ENCODE data around the gene KRTAP4-11. TPM values are rescaled to one million over a fixed set of nuclear protein-coding genes. Genes with fewer than 3 reads are reported as not detected.

The KRTAP4-11 gene
- total RNA-seq: not detected in 2 replicates

DNA sequence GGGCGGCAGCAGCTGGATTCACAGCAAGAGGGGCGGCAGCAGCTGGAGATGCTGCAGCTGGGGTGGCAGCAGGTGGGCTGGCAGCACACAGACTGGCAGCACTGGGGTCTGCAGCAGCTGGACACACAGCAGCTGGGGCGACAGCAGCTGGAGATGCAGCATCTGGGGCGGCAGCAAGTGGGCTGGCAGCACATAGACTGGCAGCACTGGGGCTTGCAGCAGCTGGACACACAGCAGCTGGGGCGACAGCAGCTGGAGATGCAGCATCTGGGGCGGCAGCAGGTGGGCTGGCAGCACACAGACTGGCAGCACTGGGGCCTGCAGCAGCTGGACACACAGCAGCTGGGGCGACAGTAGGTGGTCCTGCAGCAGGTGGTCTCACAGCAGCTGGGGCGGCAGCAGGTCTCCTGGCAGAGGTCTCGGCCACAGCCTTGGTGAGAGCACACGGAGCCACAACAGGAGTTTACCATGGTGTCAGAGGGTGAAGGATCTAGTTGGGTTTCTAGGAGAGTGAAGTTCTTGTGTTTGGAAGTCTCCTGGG lies at the start of gene KRTAP4-11:
KRTAP4-11 (minus strand) TSS at position 528 of the 541 bp plus-strand sequence; CDS start at position 470, 58 bp downstream.

DNA sequence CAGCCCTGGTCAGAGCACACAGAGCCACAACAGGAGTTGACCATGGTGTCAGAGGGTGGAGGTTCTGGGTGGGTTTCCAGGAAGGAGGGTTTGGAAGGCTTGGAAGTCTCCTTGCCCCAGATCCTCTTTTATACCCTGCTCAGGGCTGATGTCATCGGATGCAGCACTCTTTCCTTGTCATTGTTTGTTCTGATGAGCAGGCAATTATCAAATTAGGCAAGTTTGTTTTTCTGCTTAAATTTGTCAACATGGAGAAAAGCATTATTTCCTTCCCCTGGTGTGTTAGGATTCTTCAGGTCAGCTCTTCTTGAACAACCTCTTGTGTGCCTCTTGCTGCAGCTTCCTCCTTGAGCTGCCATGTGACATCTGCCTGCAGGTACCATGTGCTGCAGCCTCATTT lies 42.5 kb upstream of the KRTAP4-11 start, which contains the start of gene KRTAP4-4:
KRTAP4-4 (minus strand) TSS at position 101 of the 400 bp plus-strand sequence; CDS start at position 44, 57 bp downstream.

DNA sequence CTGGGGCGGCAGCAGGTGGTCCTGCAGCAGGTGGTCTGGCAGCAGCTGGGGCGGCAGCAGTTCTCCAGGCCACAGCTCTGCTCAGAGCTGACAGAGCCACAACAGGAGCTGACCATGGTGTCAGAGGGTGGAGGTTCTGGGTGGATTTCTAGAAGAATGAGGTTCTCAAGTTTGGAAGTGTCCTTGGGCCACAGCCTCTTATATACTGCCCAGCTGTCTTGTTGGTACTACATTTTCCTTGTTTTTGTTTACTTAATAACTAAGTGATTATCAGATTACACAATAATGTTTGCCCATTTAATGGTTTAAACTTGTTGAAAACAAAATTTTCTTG lies 31.4 kb upstream of the KRTAP4-11 start, which contains the start of gene KRTAP4-5:
KRTAP4-5 (minus strand) TSS at position 174 of the 334 bp plus-strand sequence; CDS start at position 116, 58 bp downstream.

DNA sequence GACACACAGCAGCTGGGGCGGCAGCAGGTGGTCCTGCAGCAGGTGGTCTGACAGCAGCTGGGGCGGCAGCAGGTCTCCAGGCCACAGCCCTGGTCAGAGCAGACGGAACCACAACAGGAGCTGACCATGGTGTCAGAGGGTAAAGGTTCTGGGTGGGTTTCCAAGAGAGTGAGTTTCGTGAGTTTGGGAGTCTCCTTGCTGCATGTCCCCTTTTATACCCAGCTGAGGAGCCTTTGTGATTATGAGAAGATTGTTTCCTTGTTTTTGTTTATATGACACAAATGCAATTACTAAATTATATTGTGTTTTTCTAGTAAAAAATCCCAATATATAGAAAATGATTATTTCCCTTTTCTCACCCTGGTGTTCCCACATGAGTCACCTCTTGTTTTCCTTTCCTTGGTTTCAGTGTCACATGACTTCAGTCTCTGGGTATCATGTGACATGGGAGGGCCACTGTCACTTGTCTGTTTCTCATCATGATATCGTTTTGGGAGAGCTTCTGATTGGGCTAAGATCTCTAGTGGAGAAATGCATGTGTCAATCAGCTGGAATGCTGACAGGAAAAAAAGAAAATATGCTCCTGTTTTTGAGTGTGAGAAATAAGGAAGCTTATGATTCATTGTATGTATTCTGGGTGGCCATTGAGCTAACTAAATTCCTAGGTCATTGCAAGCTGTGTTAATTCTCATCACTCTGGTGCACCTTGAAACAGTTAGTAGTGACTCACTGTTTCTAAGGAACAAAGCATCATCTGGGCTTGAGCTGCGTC lies 22.4 kb upstream of the KRTAP4-11 start, which contains the start of gene KRTAP4-6:
KRTAP4-6 (minus strand) TSS at position 185 of the 772 bp plus-strand sequence; CDS start at position 128, 57 bp downstream.

DNA sequence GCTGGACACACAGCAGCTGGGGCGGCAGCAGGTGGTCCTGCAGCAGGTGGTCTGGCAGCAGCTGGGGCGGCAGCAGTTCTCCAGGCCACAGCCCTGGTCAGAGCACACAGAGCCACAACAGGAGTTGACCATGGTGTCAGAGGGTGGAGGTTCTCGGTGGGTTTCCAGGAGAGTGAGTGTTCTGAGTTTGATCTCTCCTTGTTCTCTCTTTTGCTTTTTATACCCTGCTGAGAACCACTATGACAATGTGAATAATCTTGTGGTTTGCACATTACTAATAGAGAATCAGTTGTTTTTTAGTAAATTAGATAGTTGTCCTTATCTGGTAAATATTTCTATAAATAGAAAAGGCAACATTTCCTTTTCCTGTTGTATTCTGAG lies 5.8 kb upstream of the KRTAP4-11 start, which contains the start of gene KRTAP4-12:
KRTAP4-12 (minus strand) TSS at position 192 of the 381 bp plus-strand sequence; CDS start at position 132, 60 bp downstream.

DNA sequence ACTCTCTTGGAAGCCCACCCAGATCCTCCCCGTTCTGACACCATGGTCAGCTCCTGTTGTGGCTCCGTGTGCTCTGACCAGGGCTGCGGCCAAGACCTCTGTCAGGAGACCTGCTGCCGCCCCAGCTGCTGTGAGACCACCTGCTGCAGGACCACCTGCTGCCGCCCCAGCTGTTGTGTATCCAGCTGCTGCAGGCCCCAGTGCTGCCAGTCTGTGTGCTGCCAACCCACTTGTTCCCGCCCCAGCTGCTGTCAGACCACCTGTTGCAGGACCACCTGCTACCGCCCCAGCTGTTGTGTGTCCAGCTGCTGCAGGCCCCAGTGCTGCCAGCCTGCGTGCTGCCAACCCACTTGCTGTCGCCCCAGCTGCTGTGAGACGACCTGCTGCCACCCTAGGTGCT lies 12.8 kb downstream of the KRTAP4-11 start, which contains the start of gene KRTAP4-9:
KRTAP4-9 (plus strand) TSS at position 43 of the 400 bp plus-strand sequence; CDS start at position 43, 0 bp downstream.

DNA sequence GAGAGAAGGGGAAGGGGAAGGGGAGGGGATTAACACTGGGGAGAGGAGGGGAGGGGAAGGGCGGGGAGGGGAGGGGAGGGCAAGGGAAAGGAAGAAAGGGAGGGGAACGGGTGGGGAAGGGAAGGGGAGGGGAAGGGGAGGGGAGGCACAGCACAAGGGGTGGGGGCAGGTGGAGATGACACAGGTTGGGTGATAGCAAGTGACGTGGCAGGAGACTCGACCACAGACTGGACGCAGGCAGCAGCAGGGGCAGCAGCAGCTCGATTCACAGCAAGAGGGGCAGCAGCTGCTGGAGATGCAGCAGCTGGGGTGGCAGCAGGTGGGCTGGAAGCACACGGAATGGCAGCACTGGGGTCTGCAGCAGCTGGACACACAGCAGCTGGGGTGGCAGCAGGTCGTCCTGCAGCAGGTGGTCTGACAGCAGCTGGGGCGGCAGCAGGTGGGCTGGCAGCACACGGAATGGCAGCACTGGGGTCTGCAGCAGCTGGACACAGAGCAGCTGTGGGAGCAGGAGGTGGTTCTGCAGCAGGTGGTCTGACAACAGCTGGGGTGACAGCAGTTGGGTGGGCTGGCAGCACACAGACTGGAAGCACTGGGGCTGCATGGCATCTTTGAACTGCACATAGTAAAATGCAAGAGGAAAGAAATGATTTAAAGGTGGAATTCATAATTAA lies 16.4 kb downstream of the KRTAP4-11 start, which contains the start of gene KRTAP4-16:
KRTAP4-16 (minus strand) TSS at position 624 of the 674 bp plus-strand sequence; CDS start at position 624, 0 bp downstream.

DNA sequence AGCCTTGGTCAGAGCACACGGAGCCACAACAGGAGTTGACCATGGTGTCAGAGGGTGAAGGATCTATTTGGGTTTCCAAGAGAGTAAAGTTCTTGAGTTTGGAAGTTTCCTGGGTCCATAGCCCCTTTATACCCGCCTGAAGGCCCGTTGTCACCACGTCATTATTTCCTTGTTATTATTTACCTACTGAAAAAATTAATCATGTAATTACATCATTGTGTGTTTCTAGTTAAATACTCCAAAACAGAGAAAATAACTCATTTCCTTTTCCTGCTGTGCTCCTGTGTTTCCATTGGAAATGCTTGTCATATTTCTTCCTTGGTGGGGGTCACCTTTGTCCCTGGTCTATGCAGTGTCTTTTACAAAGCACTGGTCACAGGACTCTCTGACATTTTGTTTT lies 20.1 kb downstream of the KRTAP4-11 start, which contains the start of gene KRTAP4-8:
KRTAP4-8 (minus strand) TSS at position 101 of the 400 bp plus-strand sequence; CDS start at position 43, 58 bp downstream.

DNA sequence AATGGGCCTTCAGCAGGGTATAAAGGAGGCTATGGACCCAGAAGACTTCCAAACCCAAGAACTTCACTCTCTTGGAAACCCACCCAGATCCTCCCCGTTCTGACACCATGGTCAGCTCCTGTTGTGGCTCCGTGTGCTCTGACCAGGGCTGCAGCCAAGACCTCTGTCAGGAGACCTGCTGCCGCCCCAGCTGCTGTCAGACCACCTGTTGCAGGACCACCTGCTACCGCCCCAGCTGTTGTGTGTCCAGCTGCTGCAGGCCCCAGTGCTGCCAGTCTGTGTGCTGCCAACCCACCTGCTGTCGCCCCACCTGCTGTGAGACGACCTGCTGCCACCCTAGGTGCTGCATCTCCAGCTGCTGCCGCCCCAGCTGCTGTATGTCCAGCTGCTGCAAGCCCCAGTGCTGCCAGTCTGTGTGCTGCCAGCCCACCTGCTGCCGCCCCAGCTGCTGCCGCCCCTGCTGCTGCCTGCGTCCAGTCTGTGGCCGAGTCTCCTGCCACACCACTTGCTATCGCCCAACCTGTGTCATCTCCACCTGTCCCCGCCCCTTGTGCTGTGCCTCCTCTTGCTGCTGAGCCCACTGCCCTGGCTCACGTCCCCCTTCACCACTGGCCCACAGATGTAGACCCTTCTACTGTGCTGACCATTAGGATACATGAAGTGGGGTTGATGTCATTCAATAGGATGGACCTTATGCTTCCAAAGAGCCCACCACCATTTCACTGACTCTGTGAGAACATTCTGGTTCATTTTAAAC lies 33.9 kb downstream of the KRTAP4-11 start, which contains the start of gene KRTAP4-7:
KRTAP4-7 (plus strand) TSS at position 51 of the 757 bp plus-strand sequence; CDS start at position 108, 57 bp downstream.

Other genes with a start within 250 kb of the KRTAP4-11 start
- not detected in 2 replicates for gene KRT20, start 233.1 kb downstream of the KRTAP4-11 start, total RNA-seq
- gene KRT23, start 180.7 kb downstream of the KRTAP4-11 start, total RNA-seq: not detected in 2 replicates
- not detected in 2 replicates for gene KRT39, start 151.4 kb downstream of the KRTAP4-11 start, total RNA-seq
- not detected in 2 replicates for gene KRT40, start 134.0 kb downstream of the KRTAP4-11 start, total RNA-seq
- not detected in 2 replicates for gene KRTAP3-3, start 124.2 kb downstream of the KRTAP4-11 start, total RNA-seq
- not detected in 2 replicates for gene KRTAP3-2, start 118.5 kb downstream of the KRTAP4-11 start, total RNA-seq
- not detected in 2 replicates for gene KRTAP3-1, start 109.2 kb downstream of the KRTAP4-11 start, total RNA-seq
- not detected in 2 replicates for gene KRTAP1-5, start 91.2 kb downstream of the KRTAP4-11 start, total RNA-seq
- not detected in 2 replicates for gene KRTAP1-4, start 88.2 kb downstream of the KRTAP4-11 start, total RNA-seq
- not detected in 2 replicates for gene KRTAP1-3, start 83.5 kb downstream of the KRTAP4-11 start, total RNA-seq
- not detected in 2 replicates for gene KRTAP1-1, start 76.9 kb downstream of the KRTAP4-11 start, total RNA-seq
- gene KRTAP2-1, start 71.1 kb downstream of the KRTAP4-11 start, total RNA-seq: not detected in 2 replicates
- gene KRTAP2-2, start 63.1 kb downstream of the KRTAP4-11 start, total RNA-seq: not detected in 2 replicates
- gene KRTAP2-3, start 58.3 kb downstream of the KRTAP4-11 start, total RNA-seq: not detected in 2 replicates
- not detected in 2 replicates for gene KRTAP2-4, start 52.5 kb downstream of the KRTAP4-11 start, total RNA-seq
- not detected in 2 replicates for gene KRTAP4-7, start 34.2 kb downstream of the KRTAP4-11 start, total RNA-seq
- not detected in 2 replicates for gene KRTAP4-8, start 20.2 kb downstream of the KRTAP4-11 start, total RNA-seq
- gene KRTAP4-16, start 16.2 kb downstream of the KRTAP4-11 start, total RNA-seq: not detected in 2 replicates
- not detected in 2 replicates for gene KRTAP4-9, start 13.0 kb downstream of the KRTAP4-11 start, total RNA-seq
- gene KRTAP4-12, start 5.8 kb upstream of the KRTAP4-11 start, total RNA-seq: not detected in 2 replicates
- gene KRTAP4-6, start 22.2 kb upstream of the KRTAP4-11 start, total RNA-seq: not detected in 2 replicates
- not detected in 2 replicates for gene KRTAP4-5, start 31.5 kb upstream of the KRTAP4-11 start, total RNA-seq
- not detected in 2 replicates for gene KRTAP4-4, start 42.4 kb upstream of the KRTAP4-11 start, total RNA-seq
- not detected in 2 replicates for gene KRTAP4-3, start 49.8 kb upstream of the KRTAP4-11 start, total RNA-seq
- gene KRTAP4-2, start 59.8 kb upstream of the KRTAP4-11 start, total RNA-seq: not detected in 2 replicates
- gene KRTAP4-1, start 66.5 kb upstream of the KRTAP4-11 start, total RNA-seq: not detected in 2 replicates
- not detected in 2 replicates for gene KRTAP9-1, start 71.5 kb upstream of the KRTAP4-11 start, total RNA-seq
- not detected in 2 replicates for gene KRTAP9-2, start 108.3 kb upstream of the KRTAP4-11 start, total RNA-seq
- gene KRTAP9-3, start 114.1 kb upstream of the KRTAP4-11 start, total RNA-seq: not detected in 2 replicates
- gene KRTAP9-8, start 119.6 kb upstream of the KRTAP4-11 start, total RNA-seq: not detected in 2 replicates
- gene KRTAP9-4, start 131.3 kb upstream of the KRTAP4-11 start, total RNA-seq: not detected in 2 replicates
- gene KRTAP9-9, start 137.0 kb upstream of the KRTAP4-11 start, total RNA-seq: not detected in 2 replicates
- gene KRTAP9-6, start 147.0 kb upstream of the KRTAP4-11 start, total RNA-seq: not detected in 2 replicates
- not detected in 2 replicates for gene KRTAP9-7, start 157.3 kb upstream of the KRTAP4-11 start, total RNA-seq
- gene KRTAP29-1, start 184.5 kb upstream of the KRTAP4-11 start, total RNA-seq: not detected in 2 replicates
- gene KRTAP16-1, start 190.9 kb upstream of the KRTAP4-11 start, total RNA-seq: not detected in 2 replicates
- gene KRTAP17-1, start 197.3 kb upstream of the KRTAP4-11 start, total RNA-seq: not detected in 2 replicates
- gene KRT33A, start 232.5 kb upstream of the KRTAP4-11 start, total RNA-seq: not detected in 2 replicates